ENCODE measurements around the gene APBB2.
A peak's percentile ranks its signal among the peaks of the same experiment; 100 is the strongest.

Gene APBB2

GRCh38 chr4:40890199-40890598, 324.1 kb downstream of the APBB2 start:
- no peak for DNase-seq

GRCh38 chr4:40888933-40889332, 325.4 kb downstream of the APBB2 start:
- no peak for DNase-seq

- DNase-seq = peak; percentile 74
Observed at GRCh38 chr4:40887764-40888131, 326.6 kb downstream of the APBB2 start.

- no peak for DNase-seq
Observed at GRCh38 chr4:40886931-40887763, 327.2 kb downstream of the APBB2 start.

GRCh38 chr4:40881851-40882250, 332.5 kb downstream of the APBB2 start:
- DNase-seq = no peak

- no peak for DNase-seq
Observed at GRCh38 chr4:40881096-40881495, 333.2 kb downstream of the APBB2 start.

- DNase-seq = no peak
Observed at GRCh38 chr4:40878548-40879055, 335.7 kb downstream of the APBB2 start.

GRCh38 chr4:40877081-40877480, 337.3 kb downstream of the APBB2 start:
- DNase-seq = no peak

- DNase-seq = no peak
Observed at GRCh38 chr4:40875507-40876150, 338.7 kb downstream of the APBB2 start.

- DNase-seq = no peak
Observed at GRCh38 chr4:40874901-40875300, 339.4 kb downstream of the APBB2 start.

- no peak for DNase-seq
Observed at GRCh38 chr4:40874331-40874730, 340.0 kb downstream of the APBB2 start.

GRCh38 chr4:40871695-40872250, 342.6 kb downstream of the APBB2 start:
- no peak for DNase-seq

GRCh38 chr4:40870150-40870549, 344.2 kb downstream of the APBB2 start:
- no peak for DNase-seq

GRCh38 chr4:40865696-40866095, 348.6 kb downstream of the APBB2 start:
- peak; percentile 44 for DNase-seq

- no peak for DNase-seq
Observed at GRCh38 chr4:40864531-40864930, 349.8 kb downstream of the APBB2 start.

GRCh38 chr4:40858962-40859361, 355.4 kb downstream of the APBB2 start:
- DNase-seq = no peak

GRCh38 chr4:40857956-40858355, 356.4 kb downstream of the APBB2 start:
- no peak for DNase-seq

GRCh38 chr4:40856840-40857362, 357.4 kb downstream of the APBB2 start:
- DNase-seq = peak; percentile 59

GRCh38 chr4:40856277-40856839, 358.0 kb downstream of the APBB2 start:
- no peak for DNase-seq

GRCh38 chr4:40850496-40850895, 363.8 kb downstream of the APBB2 start:
- no peak for DNase-seq

- DNase-seq = peak; percentile 36
Observed at GRCh38 chr4:40848940-40849339, 365.4 kb downstream of the APBB2 start.

- no peak for DNase-seq
Observed at GRCh38 chr4:40848251-40848650, 366.1 kb downstream of the APBB2 start.

GRCh38 chr4:40846532-40846931, 367.8 kb downstream of the APBB2 start:
- DNase-seq = no peak

Measured in fibroblast of skin of scalp (primary cell).